ENCODE results near the gene ETV6. TPM values are rescaled to one million over a fixed set of nuclear protein-coding genes. Genes with fewer than 3 reads are reported as not detected.

The ETV6 gene
- total and polyA plus RNA-seq, 2 of the 8 experiments (the other 6 are each of a cell fraction or from before 2014, with no cell fraction given) = 5.5 to 23.9 TPM

DNA sequence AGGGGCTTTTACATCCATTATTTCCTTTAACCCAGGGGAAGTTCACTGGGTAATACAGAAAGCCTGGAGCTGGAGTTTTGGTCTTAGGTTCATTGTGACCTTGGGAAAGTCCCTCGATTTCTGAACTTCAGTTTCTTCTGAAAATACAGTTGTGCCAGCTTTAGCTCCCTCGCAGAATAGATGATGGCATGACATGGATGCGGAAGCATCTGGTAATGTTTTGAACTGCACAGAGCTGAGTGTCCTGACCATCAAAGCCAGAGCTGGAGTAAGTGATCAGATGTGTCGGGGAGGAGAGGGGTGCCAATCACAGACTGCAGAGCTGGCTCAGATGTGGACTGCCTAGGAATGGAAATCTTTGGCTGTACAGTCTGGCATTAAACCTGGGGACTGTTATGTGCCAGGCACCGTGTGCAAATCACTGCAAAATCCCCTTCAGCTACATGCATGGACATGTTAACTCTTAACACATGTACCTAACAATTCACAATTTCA lies 180.9 kb downstream of the ETV6 start:
- 95% methylated on average over 5 of the region's 5 CpGs; no CpG with 5 or more reads in 1 of the 2 experiments for WGBS, 2 experiments (ENCODE audit: extremely low coverage in 1 of 2, insufficient coverage in 1 of 2, insufficient read length in 1 of 2, insufficient replicate concordance in 2 of 2, low coverage in 1 of 2, low lambda C conversion rate in 2 of 2, missing lambda C conversion rate in 1 of 2)
- Histone ChIP-seq H3K4ac (replicated peaks; ENCODE audit: insufficient read length, low read depth, low read length) (no peak overlapping the region), H3K79me2 (ENCODE audit: control insufficient read depth in 1 of 2, insufficient read depth in 2 of 2, low read length in 2 of 2) (no peaks in the 10 kb centered on the region), H3K23ac (ENCODE audit: insufficient read length) (no peak overlapping the region), H2AK5ac (ENCODE audit: low read depth, low read length) (no peak overlapping the region), H2AFZ (ENCODE audit: low read length) (no peak overlapping the region), H3K4me2 (ENCODE audit: insufficient read depth in 1 of 2, low read depth in 2 of 2, low read length in 2 of 2) (no peak overlapping the region), H2BK120ac (replicated peaks; ENCODE audit: low read depth, low read length) (no peak overlapping the region), H3K27ac (ENCODE audit: low read depth, low read length) (no peak overlapping the region), H3K79me1 (ENCODE audit: low read depth, low read length) (no peaks in the 10 kb centered on the region), H2BK5ac (ENCODE audit: low read depth, low read length) (no peak overlapping the region), H3K56ac (replicated peaks; ENCODE audit: insufficient read length, low read depth, low read length) (no peak overlapping the region), H4K8ac (ENCODE audit: extremely low read depth, insufficient read depth, low read length) (no peak overlapping the region), H3K4me1 (replicated peaks in 1 of 4; ENCODE audit: control insufficient read depth in 3 of 4, insufficient read depth in 4 of 4, low read length in 3 of 4) (peaks cover 9 to 23% (median 18%) of the 10 kb centered on the region in 4 experiments; a peak in 6 of 7 replicates), H4K5ac (ENCODE audit: insufficient read length, low read depth, low read length) (no peak overlapping the region), H4K91ac (replicated peaks; ENCODE audit: insufficient read length, low read length) (no peak overlapping the region), H3K14ac (ENCODE audit: insufficient read length) (no peak overlapping the region), H3K4me3 (ENCODE audit: extremely low read depth in 1 of 4, insufficient read depth in 2 of 4, low read depth in 3 of 4, low read length in 4 of 4) (no peak overlapping the region), H4K20me1 (replicated peaks in 1 of 2; ENCODE audit: control insufficient read depth in 1 of 2, insufficient read depth in 2 of 2, low read length in 2 of 2) (no peaks in the 10 kb centered on the region), H3K9me3 (ENCODE audit: insufficient read depth in 2 of 2, low read depth in 1 of 2, low read length in 1 of 2) (no peaks in the 10 kb centered on the region), H3K36me3 (ENCODE audit: control insufficient read depth in 2 of 4, insufficient read depth in 4 of 4, low read length in 3 of 4) (no peaks in the 10 kb centered on the region), H2BK20ac (ENCODE audit: low read length) (no peak overlapping the region), H3K27me3 (replicated peaks in 1 of 4; ENCODE audit: control insufficient read depth in 3 of 4, extremely low read depth in 1 of 4, insufficient read depth in 3 of 4, low read length in 3 of 4) (no peaks in the 10 kb centered on the region), H3K9ac (replicated peaks in 1 of 4; ENCODE audit: extremely low read depth in 1 of 4, low read depth in 3 of 4, low read length in 3 of 4) (no peak overlapping the region), H3K18ac (ENCODE audit: extremely low read depth, low read length) (no peak overlapping the region), H2BK12ac (ENCODE audit: low read depth, low read length) (no peak overlapping the region; the same call in 1 of the 2 replicates), H3K23me2 (ENCODE audit: low read depth, low read length) (peaks cover 2% of the 10 kb centered on the region; the same call in 1 of the 2 replicates), H2BK15ac (ENCODE audit: low read length) (no peak overlapping the region)
- ChIA-PET POLR2A (ENCODE audit: partially characterized antibody) (interaction anchor here (1.2 kb wide), 1 partner anchor 25 kb away, joined by 3 read pairs; no protein-coding TSS in a partner anchor), CTCF (ENCODE audit: partially characterized antibody) (interaction anchor here (0.5 to 1.3 kb wide), 10 partner anchors 10 to 1267 kb away, joined by 3 to 5 read pairs (median 3); no protein-coding TSS in a partner anchor)
- TF ChIP-seq HDAC2 (IDR thresholded peaks at IDR 0.05; ENCODE audit: borderline replicate concordance in 1 of 2, low read depth in 2 of 2, low read length in 2 of 2) = no peak
- no peak for TF ChIP-seq EP300 (IDR thresholded peaks at IDR 0.05; ENCODE audit: borderline replicate concordance in 1 of 2, low read depth in 2 of 2, low read length in 2 of 2)
- TF ChIP-seq SP2 (IDR thresholded peaks at IDR 0.05; ENCODE audit: low read length) = no peak
- no peak for TF ChIP-seq CREB1 (IDR thresholded peaks at IDR 0.05)
- TF ChIP-seq KDM4A (IDR thresholded peaks at IDR 0.05; ENCODE audit: low read depth, low read length, severe bottlenecking) = no peak
- no peak for TF ChIP-seq TBP (IDR thresholded peaks at IDR 0.05; ENCODE audit: low read depth, low read length)
- no peak for TF ChIP-seq SP4 (IDR thresholded peaks at IDR 0.05; ENCODE audit: low read length)
- FAIRE-seq (no peak), DNase-seq (ENCODE audit: low read depth in 1 of 2, low spot score in 2 of 2) (no peak)

All from H1 (cell line).